Peyer's patch (tissue), 4 donors: ENCODE data around the gene DISP3. TPM values are rescaled to one million over a fixed set of nuclear protein-coding genes. Genes with fewer than 3 reads are reported as not detected.

Experiments used
- DNase-seq, 3 donors: peaks; one replicate each; pipeline ENCODE4 v3.0.0-alpha.2; 2017 to 2019
- H3K27ac ChIP-seq, 4 donors: fragments of 200-600 bp; sonication (generic); one replicate each; pipeline ENCODE4 v1.5.1; 2016 to 2019
- H3K27me3 ChIP-seq, 2 donors: fragments of 200-600 bp; sonication (generic); one replicate each; pipeline ENCODE4 v1.5.1; 2019
- H3K36me3 ChIP-seq, 3 donors: fragments of 200-600 bp; sonication (generic); one replicate each; pipeline ENCODE4 v1.5.1; 2016 to 2019
- H3K4me1 ChIP-seq, 4 donors: fragments of 200-600 bp; sonication (generic); one replicate each; pipeline ENCODE4 v1.5.1; 2016 to 2019
- H3K4me3 ChIP-seq, 4 donors: fragments of 200-600 bp; sonication (generic); 1 replicate in 3 of 4; 2 replicates in 1 of 4; pipeline ENCODE4 v1.5.1; 2016 to 2019; ENCODE audit warnings: mild to moderate bottlenecking in 1 of 4
- H3K9me3 ChIP-seq, 4 donors: fragments of 200-600 bp; sonication (generic); one replicate each; pipeline ENCODE4 v1.5.1; 2016 to 2019; ENCODE audit warnings: mild to moderate bottlenecking in 1 of 4
- CTCF ChIP-seq, 6 experiments: fragments of 450-650 bp in 4 of 6; fragments of 200-600 bp in 2 of 6; sonication (generic) in 1 of 6; IDR thresholded peaks; one replicate each; pipeline ENCODE4 v1.5.1; 2017 to 2019; ENCODE audit warnings: antibody characterized with exemption in 6 of 6, mild to moderate bottlenecking in 3 of 6, moderate library complexity in 1 of 6
- POLR2A ChIP-seq, 2 donors: fragments of 450-650 bp; IDR thresholded peaks; one replicate each; pipeline ENCODE4 v1.5.1; 2017; ENCODE audit warnings: antibody characterized with exemption in 2 of 2, mild to moderate bottlenecking in 2 of 2, moderate library complexity in 2 of 2
- total RNA-seq, 4 donors: library from RNA; depleted of rRNA; stranded (reverse); fragments of >200 nt; gene quantifications; one replicate each; pipeline ENCODE4 v1.1.0, GENCODE V29; 2016

The DISP3 gene
- total RNA-seq: 1 to 10 TPM in 2 of 4 donors, under 1 TPM in 1, not detected in 1; 0.54 to 2.4 (median 1.8) TPM

GRCh38 chr1:11478571-11479374 is at the start of gene DISP3:
TSS of gene DISP3 (plus strand) at chr1:11479155. CDS start at chr1:11500993, 21,838 bp downstream.
- Histone ChIP-seq H3K36me3 (no peaks in the 10 kb centered on the region), H3K27me3 (peaks cover 0 to 17% of the 10 kb centered on the region in 2 donors), H3K4me3 (peak within 1 kb of the TSS; percentile 37 to 65 (median 54)), H3K4me1 (peaks cover 0 to 18% (median 7%) of the 10 kb centered on the region in 4 donors), H3K9me3 (no peaks in the 10 kb centered on the region), H3K27ac (peak within 1 kb of the TSS in 1 of 4 donors; percentile 46)
- peak; percentile 50 to 67 (median 61) for DNase-seq
- TF ChIP-seq CTCF (IDR thresholded peaks at IDR 0.05) (peak; percentile 15 to 61 (median 40)), POLR2A (IDR thresholded peaks at IDR 0.05) (no peak)

- Histone ChIP-seq H3K27ac (no peak overlapping the region), H3K4me3 (no peak overlapping the region), H3K4me1 (no peaks in the 10 kb centered on the region), H3K9me3 (no peaks in the 10 kb centered on the region), H3K27me3 (no peaks in the 10 kb centered on the region), H3K36me3 (no peaks in the 10 kb centered on the region)
- no peak for TF ChIP-seq CTCF (IDR thresholded peaks at IDR 0.05)
- no peak for TF ChIP-seq POLR2A (IDR thresholded peaks at IDR 0.05)
- no peak for DNase-seq
Observed at GRCh38 chr1:11429226-11429625, 49.7 kb upstream of the DISP3 start.

GRCh38 chr1:11429935-11430334 is 49.0 kb upstream of the DISP3 start:
- TF ChIP-seq CTCF (IDR thresholded peaks at IDR 0.05) (no peak), POLR2A (IDR thresholded peaks at IDR 0.05) (no peak)
- Histone ChIP-seq H3K9me3 (no peaks in the 10 kb centered on the region), H3K27ac (no peak overlapping the region), H3K27me3 (no peaks in the 10 kb centered on the region), H3K4me1 (no peaks in the 10 kb centered on the region), H3K4me3 (no peak overlapping the region), H3K36me3 (no peaks in the 10 kb centered on the region)
- DNase-seq: no peak

GRCh38 chr1:11431941-11432507 is 46.9 kb upstream of the DISP3 start:
- Histone ChIP-seq H3K4me1 (no peaks in the 10 kb centered on the region), H3K9me3 (no peaks in the 10 kb centered on the region), H3K27me3 (no peaks in the 10 kb centered on the region), H3K27ac (no peak overlapping the region), H3K4me3 (no peak overlapping the region), H3K36me3 (no peaks in the 10 kb centered on the region)
- TF ChIP-seq CTCF (IDR thresholded peaks at IDR 0.05) (no peak), POLR2A (IDR thresholded peaks at IDR 0.05) (no peak)
- no peak for DNase-seq

GRCh38 chr1:11432526-11432925 is 46.4 kb upstream of the DISP3 start:
- no peak overlapping the region for H3K4me3 ChIP-seq
- no peaks in the 10 kb centered on the region for H3K27me3 ChIP-seq
- no peaks in the 10 kb centered on the region for H3K36me3 ChIP-seq
- no peak for TF ChIP-seq POLR2A (IDR thresholded peaks at IDR 0.05)
- no peak for TF ChIP-seq CTCF (IDR thresholded peaks at IDR 0.05)
- H3K27ac ChIP-seq: no peak overlapping the region
- DNase-seq: no peak
- no peaks in the 10 kb centered on the region for H3K4me1 ChIP-seq
- H3K9me3 ChIP-seq: no peaks in the 10 kb centered on the region
